Measurements from ENCODE around the gene KISS1.
"Not testable (repeated sequence)": the region's sequence is repeated elsewhere in the genome, so short reads cannot be mapped to it uniquely, and the experiment has no call there.

The KISS1 gene

GRCh38 chr1:204196068-204196795 lies at the start of gene KISS1:
KISS1 (minus strand) TSS chr1:204196491; CDS start chr1:204192876, 3,615 bp downstream.
- DNase-seq: no peak

GRCh38 chr1:204242920-204243319 lies 46.6 kb upstream of the KISS1 start:
- no peak for DNase-seq

- DNase-seq: no peak
Measured at GRCh38 chr1:204241914-204242313, 45.6 kb upstream of the KISS1 start.

- no peak for DNase-seq
Measured at GRCh38 chr1:204241050-204241449, 44.8 kb upstream of the KISS1 start.

- DNase-seq: no peak
Measured at GRCh38 chr1:204240233-204240632, 43.9 kb upstream of the KISS1 start.

GRCh38 chr1:204239401-204239800 lies 43.1 kb upstream of the KISS1 start:
- not testable (repeated sequence) for DNase-seq

GRCh38 chr1:204238520-204238919 lies 42.2 kb upstream of the KISS1 start:
- not testable (repeated sequence) for DNase-seq

- not testable (repeated sequence) for DNase-seq
Measured at GRCh38 chr1:204237515-204237914, 41.2 kb upstream of the KISS1 start.

- DNase-seq: no peak
Measured at GRCh38 chr1:204232526-204232925, 36.2 kb upstream of the KISS1 start.

- no peak for DNase-seq
Measured at GRCh38 chr1:204230211-204230610, 33.9 kb upstream of the KISS1 start.

- no peak for DNase-seq
Measured at GRCh38 chr1:204228896-204229295, 32.6 kb upstream of the KISS1 start.

GRCh38 chr1:204227996-204228785 lies 31.9 kb upstream of the KISS1 start:
- DNase-seq: no peak

- DNase-seq: no peak
Measured at GRCh38 chr1:204227351-204227750, 31.1 kb upstream of the KISS1 start.

GRCh38 chr1:204225841-204226735 lies 29.8 kb upstream of the KISS1 start:
- no peak for DNase-seq

GRCh38 chr1:204224655-204225054 lies 28.4 kb upstream of the KISS1 start:
- DNase-seq: no peak

- no peak for DNase-seq
Measured at GRCh38 chr1:204223129-204223860, 27.0 kb upstream of the KISS1 start.

- no peak for DNase-seq
Measured at GRCh38 chr1:204222764-204223055, 26.4 kb upstream of the KISS1 start.

GRCh38 chr1:204222006-204222763 lies 25.9 kb upstream of the KISS1 start:
- no peak for DNase-seq

GRCh38 chr1:204221271-204221670 lies 25.0 kb upstream of the KISS1 start:
- no peak for DNase-seq

GRCh38 chr1:204219971-204220616 lies 23.8 kb upstream of the KISS1 start:
- no peak for DNase-seq

- DNase-seq: no peak
Measured at GRCh38 chr1:204218552-204218951, 22.3 kb upstream of the KISS1 start.
